Progenitor cell of endocrine pancreas (in vitro differentiated cells): ENCODE data around the gene BRINP3. TPM values are rescaled to one million over a fixed set of nuclear protein-coding genes. Genes with fewer than 3 reads are reported as not detected.

Experiments used
- DNase-seq: peaks from one replicate; pipeline ENCODE4 v3.0.0; 2021; ENCODE audit warnings: low spot score; ENCODE audit not compliant: unreplicated experiment
- H3K27ac Mint-ChIP-seq: 2 replicates; pipeline ENCODE4 v1.8.0; 2021; ENCODE audit warnings: mild to moderate bottlenecking, moderate library complexity, mixed read lengths
- H3K27me3 Mint-ChIP-seq: 2 replicates; pipeline ENCODE4 v1.8.0; 2021; ENCODE audit warnings: mixed read lengths
- H3K36me3 Mint-ChIP-seq: 2 replicates; pipeline ENCODE4 v1.8.0; 2022; ENCODE audit warnings: mixed read lengths; ENCODE audit not compliant: insufficient read depth
- H3K4me1 Mint-ChIP-seq: 2 replicates; pipeline ENCODE4 v1.8.0; 2021; ENCODE audit warnings: low read depth, mixed read lengths
- H3K4me3 Mint-ChIP-seq: 2 replicates; pipeline ENCODE4 v1.8.0; 2021; ENCODE audit warnings: low read depth, mild to moderate bottlenecking, moderate library complexity, mixed read lengths
- H3K9me3 Mint-ChIP-seq: 2 replicates; pipeline ENCODE4 v1.8.0; 2021; ENCODE audit warnings: low read depth, mixed read lengths
- CTCF ChIP-seq: fragments of 200-600 bp; sonication (generic); IDR thresholded peaks from one replicate; pipeline ENCODE4 v1.5.0; 2021; ENCODE audit warnings: antibody characterized with exemption, mild to moderate bottlenecking; ENCODE audit not compliant: unreplicated experiment
- total RNA-seq: library from RNA; stranded (reverse); gene quantifications from 2 replicates; pipeline ENCODE4 v1.2.1, GENCODE V29; 2021

Gene BRINP3
- total RNA-seq, 1 donor from 2014 or later: not detected

- Mint-ChIP-seq H3K4me3 (no peak overlapping the region), H3K9me3 (no peaks in the 10 kb centered on the region), H3K4me1 (no peaks in the 10 kb centered on the region), H3K36me3 (no peaks in the 10 kb centered on the region), H3K27ac (no peak overlapping the region), H3K27me3 (no peaks in the 10 kb centered on the region)
- peak; percentile 35 for TF ChIP-seq CTCF
- DNase-seq: no peak
These were observed 41.0 kb downstream of the BRINP3 start for GRCh38 chr1:190436615-190437014.

GRCh38 chr1:190429932-190430331 lies 47.7 kb downstream of the BRINP3 start:
- Mint-ChIP-seq H3K9me3 (no peaks in the 10 kb centered on the region), H3K4me3 (no peak overlapping the region), H3K4me1 (no peaks in the 10 kb centered on the region), H3K27me3 (no peaks in the 10 kb centered on the region), H3K27ac (no peak overlapping the region), H3K36me3 (no peaks in the 10 kb centered on the region)
- TF ChIP-seq CTCF: no peak
- DNase-seq: no peak

- Mint-ChIP-seq H3K27ac (no peak overlapping the region), H3K27me3 (no peaks in the 10 kb centered on the region), H3K4me3 (no peak overlapping the region), H3K9me3 (no peaks in the 10 kb centered on the region), H3K4me1 (no peaks in the 10 kb centered on the region), H3K36me3 (no peaks in the 10 kb centered on the region)
- no peak for TF ChIP-seq CTCF
- no peak for DNase-seq
These were observed 48.5 kb downstream of the BRINP3 start for GRCh38 chr1:190429141-190429540.

GRCh38 chr1:190416239-190416638 lies 61.4 kb downstream of the BRINP3 start:
- Mint-ChIP-seq H3K4me1 (no peaks in the 10 kb centered on the region), H3K36me3 (no peaks in the 10 kb centered on the region), H3K4me3 (no peak overlapping the region), H3K27ac (no peak overlapping the region), H3K27me3 (no peaks in the 10 kb centered on the region), H3K9me3 (no peaks in the 10 kb centered on the region)
- TF ChIP-seq CTCF: peak; percentile 29
- DNase-seq: no peak

GRCh38 chr1:190413142-190413541 lies 64.5 kb downstream of the BRINP3 start:
- Mint-ChIP-seq H3K4me1 (no peaks in the 10 kb centered on the region), H3K9me3 (no peaks in the 10 kb centered on the region), H3K27me3 (no peaks in the 10 kb centered on the region), H3K4me3 (no peak overlapping the region), H3K36me3 (no peaks in the 10 kb centered on the region), H3K27ac (no peak overlapping the region)
- DNase-seq: no peak
- TF ChIP-seq CTCF: no peak
